Tibial nerve (tissue), 3 donors: ENCODE results near the gene LRBA.

Source experiments
- POLR2A ChIP-seq, 2 donors: fragments of 450-650 bp; IDR thresholded peaks; one replicate each; pipeline ENCODE4 v1.6.1; 2017; ENCODE audit warnings: antibody characterized with exemption in 2 of 2, mild to moderate bottlenecking in 2 of 2, moderate library complexity in 2 of 2
- TF ChIP-seq, protein P1 (sequence below), 5 experiments: fragments of 200-600 bp in 3 of 5; fragments of 450-650 bp in 2 of 5; sonication (generic) in 3 of 5; IDR thresholded peaks; one replicate each; pipeline ENCODE4 v1.5.1; 2016 to 2019; ENCODE audit warnings: antibody characterized with exemption in 5 of 5, mild to moderate bottlenecking in 3 of 5, moderate library complexity in 2 of 5

DNA sequence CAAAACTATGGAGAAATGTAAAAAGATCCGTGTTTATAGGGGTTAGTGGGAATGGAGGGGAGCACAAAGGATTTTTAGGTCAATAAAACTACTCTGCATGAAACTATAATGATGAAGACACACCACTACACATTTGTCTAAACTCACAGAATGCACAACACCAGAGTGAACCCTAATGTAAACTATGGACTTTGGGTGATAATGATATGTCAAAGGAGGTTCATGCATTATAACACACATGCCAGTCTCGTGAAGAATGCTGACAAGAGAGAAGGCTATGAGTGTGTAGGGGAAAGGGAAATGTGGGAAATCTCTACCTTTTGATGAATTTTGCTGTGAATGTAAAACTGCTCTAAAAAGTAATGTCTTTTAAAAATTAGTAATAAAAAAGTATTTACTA lies 249.9 kb downstream of the LRBA start:
- TF ChIP-seq, protein P1, sequence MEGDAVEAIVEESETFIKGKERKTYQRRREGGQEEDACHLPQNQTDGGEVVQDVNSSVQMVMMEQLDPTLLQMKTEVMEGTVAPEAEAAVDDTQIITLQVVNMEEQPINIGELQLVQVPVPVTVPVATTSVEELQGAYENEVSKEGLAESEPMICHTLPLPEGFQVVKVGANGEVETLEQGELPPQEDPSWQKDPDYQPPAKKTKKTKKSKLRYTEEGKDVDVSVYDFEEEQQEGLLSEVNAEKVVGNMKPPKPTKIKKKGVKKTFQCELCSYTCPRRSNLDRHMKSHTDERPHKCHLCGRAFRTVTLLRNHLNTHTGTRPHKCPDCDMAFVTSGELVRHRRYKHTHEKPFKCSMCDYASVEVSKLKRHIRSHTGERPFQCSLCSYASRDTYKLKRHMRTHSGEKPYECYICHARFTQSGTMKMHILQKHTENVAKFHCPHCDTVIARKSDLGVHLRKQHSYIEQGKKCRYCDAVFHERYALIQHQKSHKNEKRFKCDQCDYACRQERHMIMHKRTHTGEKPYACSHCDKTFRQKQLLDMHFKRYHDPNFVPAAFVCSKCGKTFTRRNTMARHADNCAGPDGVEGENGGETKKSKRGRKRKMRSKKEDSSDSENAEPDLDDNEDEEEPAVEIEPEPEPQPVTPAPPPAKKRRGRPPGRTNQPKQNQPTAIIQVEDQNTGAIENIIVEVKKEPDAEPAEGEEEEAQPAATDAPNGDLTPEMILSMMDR (IDR thresholded peaks at IDR 0.05) = no peak
- no peak for TF ChIP-seq POLR2A (IDR thresholded peaks at IDR 0.05)
